K562 (cell line): ENCODE measurements around the gene CDH18. TPM values are rescaled to one million over a fixed set of nuclear protein-coding genes. Genes with fewer than 3 reads are reported as not detected.

ENCODE experiments used
- ATAC-seq: fragments of 200-7000 bp; cut with Tn5 transposase; 3 replicates; pipeline ENCODE4 v1.9.1; 2020; ENCODE audit warnings: moderate library complexity
- BruUV-seq: library from RNA; stranded (reverse); fragments of 400-500 nt; replicated peaks from 2 replicates; lab custom pipeline; 2021; lab: Mats Ljungman, UMichigan
- CTCF ChIA-PET: fragments of 300-600 bp; formaldehyde crosslinking; extraction: SDS; loops from one replicate; lab custom pipeline; 2021; ENCODE audit warnings: low intra/inter-chr PET ratio; lab: Yijun Ruan, JAX
- POLR2A ChIA-PET: fragments of 300-600, 350-650 bp; sonication (Branson Sonifier 250); formaldehyde crosslinking; extraction: SDS; loops from one replicate; lab custom pipeline; 2021; ENCODE audit warnings: antibody characterized with exemption, inconsistent platforms; lab: Yijun Ruan, JAX
- DNase-seq, 4 experiments: peaks; one replicate each; pipeline versions ENCODE4 v3.0.0 to v3.0.0-alpha.2; 2011 to 2018; ENCODE audit warnings: low spot score in 3 of 4, mixed read lengths in 3 of 4; ENCODE audit errors: extremely low read depth in 1 of 4
- FAIRE-seq: peaks from 2 replicates; lab custom pipeline; 2011; peaks lifted over from hg19 to GRCh38; lab: Jason Lieb, UNC
- H2AFZ ChIP-seq: 2 replicates; pipeline ENCODE4 v1.6.0; 2011; ENCODE audit warnings: low read depth, low read length, control low read depth, inconsistent platforms
- H3K27ac ChIP-seq: fragments of 200-600 bp; 3 replicates; pipeline ENCODE4 v1.8.0; 2011; ENCODE audit warnings: low read depth, mild to moderate bottlenecking, control low read depth, inconsistent platforms, low read length, moderate library complexity, mixed read lengths; ENCODE audit errors: extremely low read depth
- H3K27me3 ChIP-seq, 2 experiments: fragments of 300-600 bp in 1 of 2; 2 replicates in 1 of 2; 3 replicates in 1 of 2; pipeline versions ENCODE4 v1.6.0 to v1.8.0; 2011; ENCODE audit warnings: inconsistent platforms in 2 of 2, low read length in 2 of 2, mild to moderate bottlenecking in 1 of 2, mixed read lengths in 1 of 2, moderate library complexity in 1 of 2; ENCODE audit not compliant: control insufficient read depth in 2 of 2, insufficient read depth in 2 of 2
- H3K36me3 ChIP-seq: fragments of 300-600 bp; 3 replicates; pipeline ENCODE4 v1.8.0; 2011; ENCODE audit warnings: mild to moderate bottlenecking, low read length, inconsistent platforms; ENCODE audit not compliant: control insufficient read depth, insufficient read depth
- H3K4me1 ChIP-seq, 2 experiments: fragments of 200-600 bp in 1 of 2; replicated peaks in 1 of 2; 2 replicates in 1 of 2; 3 replicates in 1 of 2; pipeline versions ENCODE4 v1.5.1 to v1.8.0; 2011; ENCODE audit warnings: inconsistent platforms in 2 of 2, low read length in 2 of 2, mild to moderate bottlenecking in 1 of 2, mixed read lengths in 1 of 2, moderate library complexity in 1 of 2; ENCODE audit not compliant: control insufficient read depth in 2 of 2, insufficient read depth in 2 of 2
- H3K4me2 ChIP-seq: 2 replicates; pipeline ENCODE4 v1.6.1; 2011; ENCODE audit warnings: low read length, control low read depth, inconsistent platforms, mixed read lengths; ENCODE audit not compliant: insufficient read depth
- H3K4me3 ChIP-seq: fragments of 200-600 bp; sonication (generic), shearing (Covaris generic); 2 replicates; pipeline ENCODE4 v1.5.1; 2016; ENCODE audit warnings: control low read depth, inconsistent platforms
- H3K79me2 ChIP-seq: fragments of 200-600 bp; 3 replicates; pipeline ENCODE4 v1.8.0; 2011; ENCODE audit warnings: low read length, inconsistent platforms; ENCODE audit not compliant: control insufficient read depth, insufficient read depth
- H3K9ac ChIP-seq, 2 experiments: 2 replicates each; pipeline versions ENCODE4 v1.6.0 to v1.6.1; 2011; ENCODE audit warnings: low read depth in 2 of 2, low read length in 2 of 2, control low read depth in 1 of 2, inconsistent platforms in 1 of 2, mild to moderate bottlenecking in 1 of 2, mixed read lengths in 1 of 2; ENCODE audit not compliant: insufficient read depth in 1 of 2
- H3K9me1 ChIP-seq: one replicate; pipeline ENCODE4 v1.6.0; 2011; ENCODE audit warnings: inconsistent platforms, mild to moderate bottlenecking, low read length, moderate library complexity; ENCODE audit not compliant: control insufficient read depth, insufficient read depth
- H3K9me3 ChIP-seq: replicated peaks from 2 replicates; pipeline ENCODE4 v1.5.1; 2011; ENCODE audit warnings: low read depth, low read length, inconsistent platforms; ENCODE audit not compliant: control insufficient read depth, insufficient read depth
- H4K20me1 ChIP-seq: replicated peaks from 2 replicates; pipeline ENCODE4 v1.6.1; 2011; ENCODE audit warnings: low read length, inconsistent platforms, mixed read lengths; ENCODE audit not compliant: control insufficient read depth, insufficient read depth
- BMI1 ChIP-seq: fragments of 150-350 bp; IDR thresholded peaks from 2 replicates; pipeline ENCODE4 v1.6.1; 2014; ENCODE audit warnings: low read length
- CBFA2T3 ChIP-seq: fragments of 450-650 bp; IDR thresholded peaks from 2 replicates; pipeline ENCODE4 v1.6.1; 2017
- FOXM1 ChIP-seq, 2 experiments: fragments of 450-650 bp in 1 of 2; sonication (generic) in 1 of 2; formaldehyde crosslinking in 1 of 2; IDR thresholded peaks; 2 replicates each; pipeline versions ENCODE4 v1.6.1 to v1.9.0; 2017 to 2022; ENCODE audit warnings: low read depth in 2 of 2, mild to moderate bottlenecking in 2 of 2, missing genetic modification reagents in 1 of 2, moderate library complexity in 1 of 2
- GTF2E2 ChIP-seq: fragments of 200-800 bp; sonication (Bioruptor generic); IDR thresholded peaks from 2 replicates; pipeline ENCODE4 v1.6.1; 2016; ENCODE audit warnings: missing genetic modification characterization, missing compliant biosample characterization
- MCM5 ChIP-seq: fragments of 450-650 bp; IDR thresholded peaks from 2 replicates; pipeline ENCODE4 v1.6.1; 2016; ENCODE audit warnings: low read depth
- NKRF ChIP-seq: fragments of 450-650 bp; IDR thresholded peaks from 2 replicates; pipeline ENCODE4 v1.6.1; 2016; ENCODE audit warnings: borderline replicate concordance
- NR2C1 ChIP-seq, 2 experiments: fragments of 450-650 bp; IDR thresholded peaks; 2 replicates each; pipeline ENCODE4 v1.6.1; 2017; ENCODE audit warnings: mild to moderate bottlenecking in 2 of 2, antibody characterized with exemption in 1 of 2, inconsistent platforms in 1 of 2, missing compliant biosample characterization in 1 of 2, missing genetic modification characterization in 1 of 2
- TCF7 ChIP-seq: sonication (generic); IDR thresholded peaks from 2 replicates; pipeline ENCODE4 v1.6.1; 2016; ENCODE audit warnings: antibody characterized with exemption, borderline replicate concordance
- TSHZ1 ChIP-seq: fragments of 250-450 bp; sonication (Bioruptor Pico); IDR thresholded peaks from 2 replicates; pipeline ENCODE4 v1.4.0; 2020; ENCODE audit warnings: mild to moderate bottlenecking, moderate library complexity
- YBX1 ChIP-seq: fragments of 450-650 bp; IDR thresholded peaks from 2 replicates; pipeline ENCODE4 v1.7.1; 2016; ENCODE audit warnings: mild to moderate bottlenecking
- ZC3H11A ChIP-seq: IDR thresholded peaks from 2 replicates; pipeline ENCODE4 v1.6.1; 2012; ENCODE audit warnings: low read depth, low read length, improper control_type of control experiment
- ZFP91 ChIP-seq: sonication (generic); formaldehyde crosslinking; IDR thresholded peaks from 2 replicates; pipeline ENCODE4 v1.8.0; 2022; ENCODE audit warnings: mild to moderate bottlenecking, missing genetic modification reagents
- WGBS: fragments of 100-300 bp; shearing (Covaris generic); methylation state at CpG from one replicate; pipeline ENCODE4 v1.1.6; 2016; ENCODE audit warnings: low coverage, mixed read lengths; ENCODE audit not compliant: insufficient coverage; ENCODE audit errors: missing lambda C conversion rate; 5-methylcytosine and 5-hydroxymethylcytosine counted together
- in situ Hi-C: fragments of 300-500 bp; cut with MboI; formaldehyde crosslinking; loops from 4 replicates; pipeline ENCODE4 v1.15.0; 2018; ENCODE audit warnings: inconsistent platforms, mixed read lengths
- intact Hi-C: fragments of 100-400 bp; cut with micrococcal nuclease; formaldehyde crosslinking; loops from 2 replicates; pipeline ENCODE4 v1.14.2; 2022
- polyA plus RNA-seq, 8 experiments: library from polyadenylated mRNA; depleted of rRNA in 4 of 8; stranded (reverse) in 5 of 8; unstranded in 3 of 8; fragments of >200 nt; fragmentation: Nextera tagmentation in 2 of 8; fragmentation: Illumina TruSeq in 1 of 8; extraction: Ambion mirVana in 2 of 8; extraction: Trizol in 1 of 8; gene quantifications; 2 replicates each; pipeline versions ENCODE4 v1.2.1 to v1.2.3, GENCODE V29; 2011 to 2014; ENCODE audit warnings: inconsistent platforms in 1 of 8, missing spikeins in 1 of 8
- total RNA-seq, 7 experiments: library from RNA; depleted of rRNA in 6 of 7; stranded (reverse); fragments of >200 nt in 6 of 7; fragmentation: Illumina TruSeq in 2 of 7; extraction: Trizol in 2 of 7; gene quantifications; 2 replicates each; pipeline versions ENCODE4 v1.2.1 to v1.2.3, GENCODE V29; 2011 to 2021; ENCODE audit warnings: low replicate concordance in 1 of 7
- TF ChIP-seq, protein P1 (sequence below): IDR thresholded peaks from 2 replicates; pipeline ENCODE4 v1.6.1; 2016; ENCODE audit warnings: missing genetic modification characterization, missing compliant biosample characterization

CDH18 gene
- total and polyA plus RNA-seq, 9 of the 15 experiments (the other 6 are each of a cell fraction or from before 2014, with no cell fraction given): 0.18 to 1.4 (median 0.31) TPM

- Histone ChIP-seq H3K4me1 (no peaks in the 10 kb centered on the region), H4K20me1 (no peaks in the 10 kb centered on the region), H3K36me3 (no peaks in the 10 kb centered on the region), H3K27me3 (no peaks in the 10 kb centered on the region), H3K4me3 (no peak overlapping the region), H3K9me1 (no peaks in the 10 kb centered on the region), H3K9me3 (no peaks in the 10 kb centered on the region; the same call in 1 of the 2 replicates), H3K9ac (no peak overlapping the region), H2AFZ (no peak overlapping the region), H3K4me2 (no peak overlapping the region), H3K27ac (no peak overlapping the region), H3K79me2 (no peaks in the 10 kb centered on the region)
- BruUV-seq: no TSS peak
- CTCF ChIA-PET: no interaction called here
- no peak for ATAC-seq
- POLR2A ChIA-PET: no interaction called here
- FAIRE-seq: no peak
- DNase-seq: no peak
- WGBS: 5% methylated on average over 2 of the region's 2 CpGs
- intact Hi-C loops (no loop called here), in situ Hi-C loops (no loop called here)
- TF ChIP-seq NR2C1 (IDR thresholded peaks at IDR 0.05): no peak
- TF ChIP-seq NR2C1 (tag; IDR thresholded peaks at IDR 0.05): no peak
- no peak for TF ChIP-seq FOXM1 (IDR thresholded peaks at IDR 0.05; ENCODE audit: low read depth)
- TF ChIP-seq FOXM1 (CRISPR knock-in tag; IDR thresholded peaks at IDR 0.05; ENCODE audit: low read depth): no peak
- no peak for TF ChIP-seq BMI1
- no peak for TF ChIP-seq YBX1
- TF ChIP-seq TCF7: no peak
- no peak for TF ChIP-seq MCM5
- no peak for TF ChIP-seq TSHZ1 (CRISPR knock-in tag)
- no peak for TF ChIP-seq ZFP91 (CRISPR knock-in tag)
- no peak for TF ChIP-seq ZC3H11A
- TF ChIP-seq GTF2E2 (tag): no peak
- no peak for TF ChIP-seq NKRF
- TF ChIP-seq, protein P1, sequence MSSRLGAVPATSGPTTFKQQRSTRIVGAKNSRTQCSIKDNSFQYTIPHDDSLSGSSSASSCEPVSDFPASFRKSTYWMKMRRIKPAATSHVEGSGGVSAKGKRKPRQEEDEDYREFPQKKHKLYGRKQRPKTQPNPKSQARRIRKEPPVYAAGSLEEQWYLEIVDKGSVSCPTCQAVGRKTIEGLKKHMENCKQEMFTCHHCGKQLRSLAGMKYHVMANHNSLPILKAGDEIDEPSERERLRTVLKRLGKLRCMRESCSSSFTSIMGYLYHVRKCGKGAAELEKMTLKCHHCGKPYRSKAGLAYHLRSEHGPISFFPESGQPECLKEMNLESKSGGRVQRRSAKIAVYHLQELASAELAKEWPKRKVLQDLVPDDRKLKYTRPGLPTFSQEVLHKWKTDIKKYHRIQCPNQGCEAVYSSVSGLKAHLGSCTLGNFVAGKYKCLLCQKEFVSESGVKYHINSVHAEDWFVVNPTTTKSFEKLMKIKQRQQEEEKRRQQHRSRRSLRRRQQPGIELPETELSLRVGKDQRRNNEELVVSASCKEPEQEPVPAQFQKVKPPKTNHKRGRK: no peak
- no peak for TF ChIP-seq CBFA2T3
Measured at GRCh38 chr5:19538607-19539006, 449.4 kb downstream of the CDH18 start.
